ENCODE results near the gene E2F4.

- no peak for TF ChIP-seq FOXA1 (IDR thresholded peaks at IDR 0.05)
- TF ChIP-seq CTBP1 (IDR thresholded peaks at IDR 0.05; ENCODE audit: borderline replicate concordance): no peak
- TF ChIP-seq NFRKB (IDR thresholded peaks at IDR 0.05): no peak
- TF ChIP-seq ELF4 (IDR thresholded peaks at IDR 0.05): no peak
- no peak for TF ChIP-seq TARDBP (IDR thresholded peaks at IDR 0.05)
Measured at GRCh38 chr16:67150047-67150832, 41.7 kb upstream of the E2F4 start.

Data from HEK293T (cell line).